Stimulated activated CD4-positive, alpha-beta T cell treated with anti-CD3 and anti-CD28 coated beads, Interleukin-15, amount 100 ng/mL, for 1 hour (primary cell): ENCODE data around the gene SAA4.
"Not testable (repeated sequence)": the region's sequence is repeated elsewhere in the genome, so short reads cannot be mapped to it uniquely, and the experiment has no call there.

Experiments
- DNase-seq, 2 donors: peaks; one replicate each; pipeline ENCODE4 v3.0.0-alpha.2; 2020; ENCODE audit warnings: low read depth in 1 of 2, low spot score in 1 of 2

SAA4 gene

GRCh38 chr11:18247191-18247581 lies 10.6 kb upstream of the SAA4 start:
- not testable (repeated sequence) for DNase-seq

DNA sequence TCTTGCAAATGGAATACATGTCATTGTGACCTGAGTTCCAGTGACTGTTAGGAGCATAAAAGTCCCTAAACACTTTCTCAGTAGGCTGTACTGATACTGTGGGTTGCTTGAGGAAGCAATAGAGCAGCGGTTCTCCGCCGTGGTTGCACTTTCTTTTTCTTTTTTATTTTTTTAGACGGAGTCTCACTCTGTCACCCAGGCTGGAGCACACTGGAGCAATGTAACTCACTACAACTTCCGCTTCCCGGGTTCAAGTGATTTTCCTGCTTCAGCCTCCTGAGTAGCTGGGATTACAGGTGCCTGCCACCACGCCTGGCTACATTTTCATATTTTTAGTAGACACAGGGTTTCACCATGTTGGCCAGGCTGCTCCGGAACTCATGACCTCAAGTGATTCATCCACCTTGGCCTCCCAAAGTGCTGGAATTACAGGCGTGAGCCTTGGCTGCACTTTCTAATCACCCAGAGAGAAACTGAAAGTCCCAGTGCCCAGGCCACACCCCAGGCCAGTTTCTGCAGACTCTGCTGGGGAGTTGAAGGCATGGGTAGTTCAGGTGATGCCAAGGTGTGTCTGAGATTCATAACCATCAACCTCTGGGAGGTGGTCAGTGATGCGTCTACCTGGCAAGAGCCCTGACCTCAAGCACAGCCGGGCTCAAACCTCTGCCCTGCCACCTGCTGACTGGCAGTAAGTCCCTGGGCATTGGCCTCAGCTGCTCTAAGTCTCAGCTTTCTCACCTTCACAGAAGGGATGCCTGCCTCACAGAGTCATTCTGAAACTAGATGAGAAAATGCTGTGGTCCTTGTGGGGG lies 10.0 kb upstream of the SAA4 start:
- DNase-seq = not testable (repeated sequence)

DNA sequence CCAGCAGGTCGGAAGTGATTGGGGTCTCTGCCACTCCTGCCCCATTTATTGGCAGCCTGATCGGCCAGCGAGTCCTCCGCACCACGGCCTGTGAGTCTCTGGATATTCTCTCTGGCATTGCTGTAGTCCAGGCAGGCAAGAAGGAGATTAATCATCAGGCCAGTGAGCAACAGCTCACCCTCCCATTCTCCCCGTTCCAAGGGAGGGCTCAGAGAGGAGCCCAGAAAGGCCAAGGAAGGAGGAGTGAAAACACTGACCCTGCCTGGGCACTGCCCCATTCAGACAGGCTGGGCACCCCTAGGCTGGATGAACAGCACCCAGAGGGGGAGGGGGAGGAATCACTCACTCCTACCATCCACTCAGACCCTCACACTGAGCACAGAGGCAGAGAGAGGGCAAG lies 8.8 kb upstream of the SAA4 start:
- DNase-seq = no peak

- no peak for DNase-seq
Measured at GRCh38 chr11:18243783-18244362, 7.3 kb upstream of the SAA4 start.

DNA sequence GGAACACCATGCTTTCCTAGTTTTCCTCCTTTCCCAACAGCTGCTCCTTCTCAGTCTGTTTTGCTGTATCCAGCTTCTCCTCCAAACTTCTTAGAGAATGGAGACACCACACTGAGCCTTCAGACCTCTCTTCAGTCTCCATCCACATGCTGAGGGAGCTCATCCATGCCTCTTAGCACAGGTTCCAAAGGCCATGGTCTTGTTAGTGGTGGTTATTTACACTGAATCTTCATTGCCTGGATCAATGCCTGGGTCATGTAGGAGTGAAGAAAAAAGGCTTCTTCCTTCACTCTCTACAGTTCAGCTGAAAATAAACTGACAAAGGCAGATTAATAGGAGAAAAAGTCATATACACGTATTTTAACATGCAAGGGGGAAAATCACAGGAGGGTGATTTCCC lies 3.1 kb upstream of the SAA4 start:
- no peak for DNase-seq

GRCh38 chr11:18235394-18236334 lies 938 bp downstream of the SAA4 start:
- no peak for DNase-seq

- DNase-seq = no peak
Measured at GRCh38 chr11:18233912-18234311, 2.7 kb downstream of the SAA4 start.

DNA sequence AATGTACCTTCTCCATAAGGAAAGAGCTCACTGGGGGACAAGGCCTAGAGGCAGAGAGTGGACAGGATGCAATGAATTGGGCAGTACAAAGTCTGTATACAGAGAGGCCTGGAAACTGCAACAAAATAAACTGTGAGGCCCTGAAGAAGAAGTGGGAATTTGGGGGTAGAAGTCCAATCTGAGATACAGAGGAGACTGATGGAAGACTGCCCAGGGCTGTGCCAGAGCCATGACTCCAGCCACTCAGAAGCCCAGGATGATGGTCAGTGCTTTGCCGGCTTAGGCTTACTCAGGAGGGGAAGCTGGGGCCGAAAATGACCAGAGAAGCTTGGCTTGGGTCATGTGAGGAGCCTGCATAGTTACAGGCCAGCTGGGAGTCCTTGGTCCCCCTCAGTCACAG lies 5.7 kb downstream of the SAA4 start:
- DNase-seq = no peak

GRCh38 chr11:18229501-18229900 lies 7.1 kb downstream of the SAA4 start:
- DNase-seq = no peak

DNA sequence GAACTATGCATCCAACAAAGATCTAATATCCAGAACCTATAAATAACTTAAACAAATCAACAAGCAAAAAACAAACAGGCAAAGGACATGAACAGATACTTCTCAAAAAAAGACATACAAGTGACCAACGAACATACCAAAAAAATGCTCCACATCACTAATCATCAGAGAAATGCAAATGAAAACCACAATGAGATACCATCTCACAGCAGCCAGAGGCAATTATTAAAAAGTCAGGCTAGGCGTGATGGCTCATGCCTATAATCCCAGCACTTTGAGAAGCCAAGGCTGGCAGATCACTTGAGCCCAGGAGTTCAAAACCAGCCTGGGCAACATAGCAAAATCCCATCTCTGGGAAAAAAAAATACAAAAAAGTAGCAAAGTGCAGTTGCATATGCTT lies 10.7 kb downstream of the SAA4 start:
- no peak for DNase-seq

GRCh38 chr11:18223591-18224387 lies 12.8 kb downstream of the SAA4 start:
- no peak for DNase-seq

DNA sequence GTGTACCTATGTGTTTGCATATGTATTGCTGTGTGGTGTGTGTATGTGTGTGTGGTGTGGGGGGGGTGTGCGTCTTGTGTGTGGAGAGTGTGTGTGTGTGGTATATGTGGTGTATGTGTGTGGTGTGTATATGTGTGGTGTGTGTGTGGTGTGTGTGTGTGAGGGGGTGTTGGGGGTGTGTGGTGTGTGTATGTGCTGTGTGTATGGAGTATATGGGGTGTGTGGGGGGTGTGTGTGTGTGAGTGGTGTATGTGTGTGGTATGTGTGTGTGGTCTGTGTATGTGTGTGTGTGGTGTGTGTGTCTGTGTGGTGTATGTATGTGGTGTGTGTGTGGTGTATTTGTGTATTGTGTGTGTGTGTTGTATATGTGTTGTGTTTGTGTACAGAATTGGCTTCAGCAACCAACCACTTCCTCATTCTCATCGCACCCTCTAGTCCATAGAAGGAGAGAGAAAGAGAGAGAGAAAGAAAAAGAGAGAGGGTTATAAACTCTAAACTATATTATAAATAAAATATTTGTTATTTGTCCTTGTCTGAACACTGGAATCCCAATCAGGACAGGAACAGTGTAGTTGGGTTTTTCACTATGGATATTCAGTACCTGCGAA lies 13.7 kb downstream of the SAA4 start:
- DNase-seq = no peak

GRCh38 chr11:18221274-18221876 lies 15.2 kb downstream of the SAA4 start:
- DNase-seq = no peak

DNA sequence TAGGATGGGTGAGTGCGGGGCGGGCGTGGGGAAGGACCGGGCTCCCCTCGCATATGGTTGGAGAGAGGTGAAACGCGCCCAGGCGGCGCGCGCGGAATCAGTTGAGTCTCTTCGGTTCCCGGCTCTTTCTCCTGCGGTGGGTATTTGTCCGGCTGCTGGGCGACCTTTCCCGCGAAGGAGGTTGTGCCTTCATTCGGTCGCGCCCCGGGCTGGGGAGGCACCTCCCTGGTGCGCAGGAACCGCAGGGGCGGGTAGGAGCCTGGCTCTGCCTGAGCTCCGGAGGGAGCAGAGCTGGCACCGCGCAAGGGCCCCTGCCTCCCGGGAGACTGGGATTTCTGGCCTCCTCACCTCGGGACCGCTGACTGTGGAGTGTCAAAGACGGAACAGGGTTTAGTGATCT lies 27.5 kb downstream of the SAA4 start:
- no peak for DNase-seq

- no peak for DNase-seq
Measured at GRCh38 chr11:18204771-18205170, 31.8 kb downstream of the SAA4 start.

- DNase-seq = no peak
Measured at GRCh38 chr11:18204220-18204619, 32.4 kb downstream of the SAA4 start.

DNA sequence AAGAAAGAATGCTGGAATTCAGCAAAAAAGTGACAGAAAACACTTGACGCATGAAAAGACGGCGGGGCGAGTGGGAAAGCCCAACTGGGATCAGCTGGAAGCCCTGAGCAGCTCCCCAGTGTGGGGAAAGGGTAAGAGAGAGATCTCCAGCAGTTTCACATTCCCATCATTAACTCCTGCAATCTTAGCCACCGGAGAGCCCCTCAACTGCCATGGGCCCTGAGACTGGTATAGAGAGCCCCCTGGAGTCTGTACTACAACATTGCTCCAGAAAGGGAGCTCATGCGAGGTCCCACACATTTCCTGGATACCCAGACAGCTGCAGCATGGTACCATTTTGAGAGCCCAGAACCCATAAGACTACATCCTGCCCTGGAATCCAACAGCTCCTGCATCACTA lies 32.9 kb downstream of the SAA4 start:
- no peak for DNase-seq

DNA sequence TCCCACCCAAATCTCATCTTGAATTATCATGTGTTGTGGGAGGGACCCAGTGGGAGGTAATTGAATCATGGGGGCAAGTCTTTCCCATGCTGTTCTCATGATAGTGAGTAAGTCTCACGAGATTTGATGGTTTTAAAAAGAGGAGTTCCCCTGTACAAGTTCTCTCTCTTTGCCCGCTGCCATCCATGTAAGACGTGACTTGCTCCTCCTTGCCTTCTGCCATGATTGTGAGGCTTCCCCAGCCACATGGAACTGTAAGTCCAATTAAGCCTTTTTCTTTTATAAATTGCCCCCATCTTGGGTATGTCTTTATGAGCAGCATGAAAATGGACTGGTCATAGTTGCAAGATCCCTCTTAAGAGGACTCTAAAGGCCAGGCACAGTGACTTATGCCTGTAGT lies 38.9 kb downstream of the SAA4 start:
- DNase-seq = not testable (repeated sequence)

DNA sequence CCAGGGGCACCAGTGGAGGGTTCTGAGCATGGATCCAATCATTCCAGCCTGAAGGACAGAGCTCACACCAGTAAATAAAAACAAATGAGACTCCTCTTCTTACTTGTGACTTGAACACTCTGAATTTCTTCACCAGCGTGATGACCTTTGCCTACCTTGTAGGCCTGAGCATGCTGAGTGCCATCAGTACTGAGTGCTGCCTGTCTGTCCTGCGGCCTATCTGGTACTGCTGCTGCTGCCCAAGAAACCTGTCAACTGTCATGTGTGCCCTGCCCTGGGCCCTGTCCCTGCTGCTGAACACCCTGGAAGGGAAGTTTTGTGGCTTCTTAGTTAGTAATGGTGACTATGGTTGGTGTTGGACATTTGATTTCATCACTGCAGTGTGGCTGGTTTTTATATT lies 40.1 kb downstream of the SAA4 start:
- no peak for DNase-seq

DNA sequence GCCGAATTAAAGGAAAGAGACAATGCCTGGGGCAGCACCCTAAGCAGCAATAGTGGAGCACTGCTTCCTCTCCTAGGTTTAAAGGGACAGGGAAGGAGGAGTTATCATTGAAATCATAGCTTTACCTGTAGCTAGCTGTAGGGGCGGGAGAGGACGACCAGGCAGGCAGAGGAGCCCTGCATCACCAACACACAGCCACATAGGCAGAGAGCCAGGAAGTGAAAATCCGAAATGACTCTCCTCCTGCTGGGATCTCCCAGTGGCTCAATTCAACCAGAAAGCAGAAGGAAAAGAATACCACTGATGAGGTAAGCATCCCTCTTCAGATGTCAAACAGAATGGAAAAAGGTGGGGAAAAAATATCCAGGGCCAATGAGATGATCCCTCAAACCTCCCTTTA lies 43.6 kb downstream of the SAA4 start:
- DNase-seq = no peak
